Measurements from ENCODE around the gene SMC1A. TPM values are rescaled to one million over a fixed set of nuclear protein-coding genes. Genes with fewer than 3 reads are reported as not detected.

The SMC1A gene
- total and polyA plus RNA-seq, 2 of the 8 experiments (the other 6 are each of a cell fraction or from before 2014, with no cell fraction given): 22.2 to 98.1 TPM

- TF ChIP-seq USF2 (IDR thresholded peaks at IDR 0.05; ENCODE audit: low read length): no peak
Observed at GRCh38 chrX:53440101-53440500, 17.6 kb upstream of the SMC1A start (continued).
